RPMI7951 (cell line): ENCODE data around the gene MBLAC2. TPM values are rescaled to one million over a fixed set of nuclear protein-coding genes. Genes with fewer than 3 reads are reported as not detected.
A peak's percentile ranks its signal among the peaks of the same experiment; 100 is the strongest.

Experiments used
- DNase-seq: peaks from one replicate; pipeline ENCODE4 v3.0.0-alpha.2; 2012; ENCODE audit warnings: low read depth
- total RNA-seq: library from RNA; depleted of rRNA; stranded (reverse); fragments of >200 nt; shearing (Covaris generic); gene quantifications from 2 replicates; pipeline ENCODE4 v1.2.3, GENCODE V29; 2014; rRNA removed

The MBLAC2 gene
- 2.9 and 3.7 TPM in 2 replicates for total RNA-seq

GRCh38 chr5:90474235-90475107 is at the start of gene MBLAC2, which contains the start of gene POLR3G:
Gene MBLAC2 (minus strand): TSS chr5:90474771. CDS start chr5:90474292, 479 bp downstream.
Gene POLR3G (plus strand): TSS chr5:90474864. CDS start chr5:90485568, 10,704 bp downstream.
- peak; percentile 84 for DNase-seq

GRCh38 chr5:90519081-90519480 is 44.5 kb upstream of the MBLAC2 start:
- DNase-seq: no peak

GRCh38 chr5:90518661-90519060 is 44.1 kb upstream of the MBLAC2 start:
- DNase-seq: peak; percentile 25

GRCh38 chr5:90514520-90514919 is 39.9 kb upstream of the MBLAC2 start:
- DNase-seq: no peak

- DNase-seq: no peak
Observed at GRCh38 chr5:90510438-90510837, 35.9 kb upstream of the MBLAC2 start.

- no peak for DNase-seq
Observed at GRCh38 chr5:90506221-90506620, 31.6 kb upstream of the MBLAC2 start.

GRCh38 chr5:90504743-90505142 is 30.2 kb upstream of the MBLAC2 start:
- DNase-seq: no peak

- DNase-seq: no peak
Observed at GRCh38 chr5:90503596-90503995, 29.0 kb upstream of the MBLAC2 start.

GRCh38 chr5:90495146-90495545 is 20.6 kb upstream of the MBLAC2 start:
- DNase-seq: no peak

- no peak for DNase-seq
Observed at GRCh38 chr5:90494043-90494442, 19.5 kb upstream of the MBLAC2 start.

- no peak for DNase-seq
Observed at GRCh38 chr5:90488791-90489190, 14.2 kb upstream of the MBLAC2 start.

- DNase-seq: no peak
Observed at GRCh38 chr5:90484540-90484939, 10.0 kb upstream of the MBLAC2 start.

- no peak for DNase-seq
Observed at GRCh38 chr5:90483206-90483605, 8.6 kb upstream of the MBLAC2 start.

GRCh38 chr5:90480699-90481098 is 6.1 kb upstream of the MBLAC2 start:
- no peak for DNase-seq

- DNase-seq: no peak
Observed at GRCh38 chr5:90479611-90480385, 5.2 kb upstream of the MBLAC2 start.

- DNase-seq: peak; percentile 35
Observed at GRCh38 chr5:90477621-90478215, 3.1 kb upstream of the MBLAC2 start.

- peak; percentile 33 for DNase-seq
Observed at GRCh38 chr5:90477073-90477472, 2.5 kb upstream of the MBLAC2 start.

- no peak for DNase-seq
Observed at GRCh38 chr5:90476391-90476790, 1.8 kb upstream of the MBLAC2 start.

- no peak for DNase-seq
Observed at GRCh38 chr5:90475436-90475980, 937 bp upstream of the MBLAC2 start.

GRCh38 chr5:90473396-90474234 is 956 bp downstream of the MBLAC2 start:
- peak; percentile 34 for DNase-seq

- DNase-seq: no peak
Observed at GRCh38 chr5:90472783-90473395, 1.7 kb downstream of the MBLAC2 start.
